ENCODE results near the gene FXYD2.
"Not testable (repeated sequence)": the region's sequence is repeated elsewhere in the genome, so short reads cannot be mapped to it uniquely, and the experiment has no call there.

Gene FXYD2

GRCh38 chr11:117824571-117825537 is at the start of gene FXYD2:
Gene FXYD2, minus strand, starts transcription at chr11:117824744. Its CDS starts 66 bp downstream, at chr11:117824678.
- DNase-seq (ENCODE audit: low read depth) = no peak

- DNase-seq (ENCODE audit: low read depth) = no peak
These were observed 49.2 kb upstream of the FXYD2 start for GRCh38 chr11:117873828-117874125.

GRCh38 chr11:117872975-117873827 is 48.7 kb upstream of the FXYD2 start:
- no peak for DNase-seq (ENCODE audit: low read depth)

GRCh38 chr11:117872420-117872961 is 47.9 kb upstream of the FXYD2 start:
- DNase-seq (ENCODE audit: low read depth) = no peak

GRCh38 chr11:117871784-117872183 is 47.2 kb upstream of the FXYD2 start:
- DNase-seq (ENCODE audit: low read depth) = no peak

GRCh38 chr11:117871160-117871559 is 46.6 kb upstream of the FXYD2 start:
- no peak for DNase-seq (ENCODE audit: low read depth)

GRCh38 chr11:117870103-117870952 is 45.8 kb upstream of the FXYD2 start:
- DNase-seq (ENCODE audit: low read depth) = no peak

- DNase-seq (ENCODE audit: low read depth) = no peak
These were observed 45.1 kb upstream of the FXYD2 start for GRCh38 chr11:117869604-117870003.

GRCh38 chr11:117868815-117869561 is 44.4 kb upstream of the FXYD2 start:
- DNase-seq (ENCODE audit: low read depth) = no peak

GRCh38 chr11:117868088-117868487 is 43.5 kb upstream of the FXYD2 start:
- DNase-seq (ENCODE audit: low read depth) = no peak

- DNase-seq (ENCODE audit: low read depth) = no peak
These were observed 42.0 kb upstream of the FXYD2 start for GRCh38 chr11:117866526-117866925.

- DNase-seq (ENCODE audit: low read depth) = not testable (repeated sequence)
These were observed 41.0 kb upstream of the FXYD2 start for GRCh38 chr11:117865546-117865945.

- no peak for DNase-seq (ENCODE audit: low read depth)
These were observed 38.8 kb upstream of the FXYD2 start for GRCh38 chr11:117863383-117863782.

GRCh38 chr11:117862753-117863152 is 38.2 kb upstream of the FXYD2 start:
- no peak for DNase-seq (ENCODE audit: low read depth)

- no peak for DNase-seq (ENCODE audit: low read depth)
These were observed 37.6 kb upstream of the FXYD2 start for GRCh38 chr11:117862019-117862725.

- no peak for DNase-seq (ENCODE audit: low read depth)
These were observed 36.8 kb upstream of the FXYD2 start for GRCh38 chr11:117861151-117862018.

- no peak for DNase-seq (ENCODE audit: low read depth)
These were observed 35.6 kb upstream of the FXYD2 start for GRCh38 chr11:117860139-117860538.

- DNase-seq (ENCODE audit: low read depth) = no peak
These were observed 35.1 kb upstream of the FXYD2 start for GRCh38 chr11:117859488-117860112.

- DNase-seq (ENCODE audit: low read depth) = no peak
These were observed 34.5 kb upstream of the FXYD2 start for GRCh38 chr11:117859061-117859460.

All from HS-5 (cell line).